ENCODE results near the gene ABCE1.
A peak's percentile ranks its signal among the peaks of the same experiment; 100 is the strongest.
"Not testable (repeated sequence)": the region's sequence is repeated elsewhere in the genome, so short reads cannot be mapped to it uniquely, and the experiment has no call there.

ABCE1 gene

GRCh38 chr4:145102619-145103018 is 4.5 kb downstream of the ABCE1 start:
- DNase-seq (ENCODE audit: low read depth), result no peak

DNA sequence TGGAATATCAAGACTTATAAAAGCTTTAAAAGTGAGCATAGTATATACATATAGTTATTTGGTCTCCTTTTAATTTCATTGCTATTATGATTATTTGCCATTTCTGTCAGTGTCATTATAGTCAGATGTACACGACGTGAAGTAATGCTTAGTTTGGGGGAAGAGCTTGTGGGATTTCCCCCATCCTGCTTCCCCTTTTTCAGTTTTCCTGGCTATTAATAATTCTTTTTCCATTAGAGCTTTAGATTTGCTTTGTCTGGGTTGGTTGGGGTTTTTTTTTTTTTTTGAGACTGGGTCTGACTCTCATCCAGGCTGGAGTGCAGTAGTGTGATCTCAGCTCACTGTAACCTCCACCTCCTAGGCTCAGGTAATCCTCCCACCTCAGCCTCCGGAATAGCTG is 5.4 kb downstream of the ABCE1 start:
- DNase-seq (ENCODE audit: low read depth), result no peak

DNA sequence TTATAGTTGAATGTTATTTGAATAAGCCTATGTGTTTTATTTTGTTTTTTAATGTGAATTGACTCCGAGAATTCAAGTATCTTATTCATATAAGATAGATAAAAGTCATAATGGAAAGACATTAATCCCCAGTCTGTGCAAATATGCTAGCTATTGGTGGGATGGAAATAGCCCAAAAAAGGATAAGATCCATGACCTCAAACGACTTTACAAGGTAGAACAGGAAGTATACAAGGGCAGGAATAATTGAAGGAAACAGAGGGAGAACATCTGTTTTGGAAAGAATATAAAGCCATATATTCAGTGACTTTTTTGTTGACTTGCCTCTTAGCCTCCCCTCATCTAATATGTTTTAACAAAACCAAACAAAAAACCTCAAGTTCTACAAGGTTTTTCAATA is 9.0 kb downstream of the ABCE1 start:
- no peak for DNase-seq (ENCODE audit: low read depth)

DNA sequence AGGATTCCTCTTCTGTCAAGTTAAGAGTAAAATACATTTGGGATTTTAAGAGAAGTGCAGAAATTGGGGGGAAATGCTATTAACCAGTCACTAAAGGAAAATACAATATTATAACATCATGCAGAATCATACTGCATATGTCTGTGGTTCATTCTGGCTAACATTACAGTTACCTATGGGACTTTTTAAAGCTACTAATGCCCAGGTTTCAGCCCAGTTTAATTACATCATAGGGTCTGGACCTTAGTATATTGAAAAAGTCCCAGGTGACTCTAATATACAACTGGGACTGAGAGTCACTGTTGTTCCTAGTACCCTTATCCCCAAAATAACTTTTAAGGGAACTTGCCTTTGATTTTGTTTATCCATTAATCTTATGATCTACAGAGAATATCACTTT is 10.0 kb downstream of the ABCE1 start:
- DNase-seq (ENCODE audit: low read depth), result no peak

DNA sequence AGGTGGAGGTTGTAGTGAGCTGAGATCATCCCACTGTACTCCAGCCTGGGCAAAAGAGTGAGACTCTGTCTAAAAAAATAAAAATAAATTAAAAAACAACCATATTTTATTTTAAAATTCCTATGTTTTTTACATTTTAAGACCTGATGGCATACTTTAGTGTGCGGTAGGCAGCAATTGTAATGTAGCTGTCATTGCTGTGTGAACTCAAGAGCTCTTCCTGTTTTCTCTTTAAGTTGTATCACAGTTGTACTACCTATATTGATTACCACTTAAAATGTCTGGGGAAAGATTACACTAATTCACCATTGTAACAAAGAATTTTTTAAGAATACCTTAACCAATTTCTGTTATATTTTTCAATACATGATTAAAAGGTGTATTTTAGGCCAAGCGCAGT is 27.3 kb downstream of the ABCE1 start:
- no peak for DNase-seq (ENCODE audit: low read depth)

DNA sequence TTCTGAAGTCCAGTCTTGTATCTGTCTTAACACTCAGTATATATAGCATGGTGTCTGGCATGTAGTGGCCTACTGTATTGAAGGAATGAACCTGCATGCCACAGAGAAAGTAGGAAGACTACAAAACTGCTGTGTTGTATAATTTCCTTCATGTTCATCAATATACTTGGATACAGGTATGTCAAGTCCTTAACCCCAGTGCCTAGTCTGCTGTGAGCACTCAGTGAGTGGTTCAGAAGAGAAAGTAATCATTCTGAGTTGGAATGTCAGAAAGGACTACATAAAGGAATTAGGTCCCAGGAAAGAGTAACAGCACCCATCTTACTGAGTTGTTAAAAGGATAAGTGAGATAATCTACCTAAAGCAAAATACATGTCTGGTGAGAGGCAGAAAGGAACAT is 32.0 kb downstream of the ABCE1 start:
- DNase-seq (ENCODE audit: low read depth), result no peak

GRCh38 chr4:145130788-145131399 is 32.8 kb downstream of the ABCE1 start:
- peak; percentile 95 for DNase-seq (ENCODE audit: low read depth)

- DNase-seq (ENCODE audit: low read depth), result no peak
Observed at GRCh38 chr4:145131848-145132247, 33.7 kb downstream of the ABCE1 start.

DNA sequence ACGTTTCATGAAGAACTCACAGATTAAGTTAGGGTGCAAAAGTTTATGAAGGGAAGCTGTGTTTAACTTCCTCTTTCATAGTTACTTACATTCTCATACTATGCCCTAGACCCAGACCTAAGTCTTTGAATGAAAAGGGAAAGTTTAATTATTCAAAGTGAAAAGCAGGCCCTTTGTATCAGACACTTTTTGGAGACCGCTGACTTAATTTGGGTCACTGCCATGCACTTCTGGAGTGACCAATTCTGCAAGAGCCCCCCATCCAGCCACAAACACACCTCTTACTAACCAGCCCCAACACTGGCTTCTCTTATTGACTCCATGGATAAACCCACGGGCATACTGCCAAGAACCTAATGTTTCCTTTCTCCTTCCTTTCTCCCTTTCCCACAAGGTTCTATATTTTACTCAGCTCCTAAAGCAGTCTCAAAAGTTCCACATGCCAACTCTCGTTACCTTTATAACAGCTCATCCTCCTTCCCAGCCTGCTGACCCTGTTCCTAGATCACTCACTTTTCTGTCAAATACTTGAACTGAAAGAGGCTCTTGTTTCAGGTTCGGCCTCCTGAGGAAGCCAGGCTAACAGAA is 34.5 kb downstream of the ABCE1 start:
- peak; percentile 16 for DNase-seq (ENCODE audit: low read depth)

GRCh38 chr4:145136219-145136618 is 38.1 kb downstream of the ABCE1 start:
- not testable (repeated sequence) for DNase-seq (ENCODE audit: low read depth)

- no peak for DNase-seq (ENCODE audit: low read depth)
Observed at GRCh38 chr4:145148980-145149379, 50.9 kb downstream of the ABCE1 start.

DNA sequence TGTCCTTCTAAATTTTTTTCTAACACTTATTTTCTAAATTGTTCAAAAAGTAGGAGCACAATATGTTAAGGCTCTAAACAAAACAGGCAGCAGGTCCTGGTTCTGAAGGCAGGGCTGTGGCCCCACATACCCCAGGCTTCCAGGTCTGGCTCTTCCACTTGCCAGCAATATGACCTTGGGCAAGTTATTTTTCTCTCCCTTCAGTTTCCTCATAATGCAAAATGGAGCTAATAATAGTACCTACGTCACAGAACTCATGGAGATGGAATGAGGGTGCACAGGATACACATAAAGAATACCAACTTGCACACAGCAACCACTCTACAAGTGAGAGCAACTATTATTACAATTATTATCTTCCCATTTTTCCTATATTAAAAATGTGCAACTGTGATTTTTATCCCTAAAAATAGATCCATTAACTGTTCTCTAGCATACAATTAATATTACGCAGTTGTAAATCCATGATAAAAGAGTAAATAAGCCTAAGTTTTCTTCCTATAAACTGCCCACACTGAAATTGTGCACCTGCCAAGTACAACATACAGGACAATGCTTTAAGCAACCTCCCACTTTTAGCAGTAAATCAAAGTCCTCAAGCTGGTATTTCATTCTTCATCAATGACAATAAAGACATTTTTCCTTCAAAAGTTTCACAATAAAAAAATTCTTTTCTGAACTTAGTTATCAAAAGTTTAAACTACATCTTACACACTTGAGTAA is 55.2 kb downstream of the ABCE1 start:
- DNase-seq (ENCODE audit: low read depth), result peak; percentile 38

DNA sequence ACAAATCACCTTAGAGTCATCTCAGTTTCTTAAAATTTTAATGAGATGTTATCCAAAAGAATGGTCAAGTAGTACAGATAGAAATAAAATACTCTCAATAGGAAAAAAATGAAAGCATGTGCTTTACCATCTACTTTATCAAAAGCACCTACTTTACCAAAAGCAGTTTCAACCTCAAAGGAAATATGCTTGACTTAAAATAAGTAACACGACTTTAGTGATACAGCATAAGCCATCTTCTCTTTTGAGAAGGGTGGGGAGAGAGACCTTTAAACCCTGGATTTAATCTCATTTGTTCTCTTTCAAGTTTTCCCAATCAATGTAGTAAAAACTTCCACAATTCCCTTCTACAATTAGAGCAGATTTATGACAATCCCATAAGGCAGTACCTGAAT is 55.8 kb downstream of the ABCE1 start:
- no peak for DNase-seq (ENCODE audit: low read depth)

DNA sequence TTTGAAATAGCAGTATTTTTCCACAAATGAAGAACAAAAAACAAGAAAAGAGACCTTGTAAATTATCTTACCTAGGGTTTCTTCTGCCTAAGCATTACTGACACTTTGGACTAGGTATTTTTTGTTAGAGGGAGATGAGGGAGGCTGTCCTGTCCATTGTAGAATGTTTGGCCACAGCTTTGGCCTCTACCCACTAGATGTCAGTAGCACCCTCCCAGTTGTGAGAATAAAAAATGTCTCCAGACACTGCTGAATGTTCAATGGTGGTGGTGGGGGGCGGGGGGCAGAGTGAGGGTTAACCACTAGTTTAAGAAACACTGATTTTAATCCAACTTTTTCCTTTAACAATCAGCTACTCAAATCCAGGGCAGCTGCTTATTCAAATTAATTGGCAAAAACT is 56.5 kb downstream of the ABCE1 start:
- peak; percentile 53 for DNase-seq (ENCODE audit: low read depth)

DNA sequence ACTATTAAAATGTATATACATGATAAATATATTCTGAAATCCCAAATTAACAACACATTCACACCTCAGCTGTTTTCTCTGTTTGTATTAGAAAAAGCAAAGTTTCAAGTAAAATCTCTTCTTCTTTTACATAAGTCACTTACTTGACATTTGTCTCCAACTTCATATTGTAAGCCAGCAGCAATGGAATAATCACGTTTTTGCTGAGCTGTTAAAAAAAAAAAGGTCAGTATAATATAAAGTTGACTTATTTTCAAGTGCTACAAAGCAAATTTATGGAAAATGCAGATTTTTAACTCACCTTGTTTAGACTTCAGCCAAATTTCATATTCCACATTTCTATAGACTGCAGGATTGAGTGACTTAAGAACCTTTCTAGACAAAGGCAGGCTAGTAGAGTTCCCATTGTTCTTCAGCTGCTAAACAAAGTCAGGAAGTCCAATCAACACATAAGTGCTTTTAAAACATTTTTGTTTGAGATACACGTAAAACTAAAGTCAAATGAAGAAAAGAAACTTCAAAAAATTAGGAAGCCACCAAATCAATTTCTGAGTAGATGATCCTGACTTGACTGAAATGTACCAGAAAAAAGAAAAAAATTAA is 57.3 kb downstream of the ABCE1 start:
- DNase-seq (ENCODE audit: low read depth), result no peak

GRCh38 chr4:145156986-145157385 is 58.9 kb downstream of the ABCE1 start:
- no peak for DNase-seq (ENCODE audit: low read depth)

GRCh38 chr4:145161549-145161948 is 63.4 kb downstream of the ABCE1 start:
- DNase-seq (ENCODE audit: low read depth), result no peak

DNA sequence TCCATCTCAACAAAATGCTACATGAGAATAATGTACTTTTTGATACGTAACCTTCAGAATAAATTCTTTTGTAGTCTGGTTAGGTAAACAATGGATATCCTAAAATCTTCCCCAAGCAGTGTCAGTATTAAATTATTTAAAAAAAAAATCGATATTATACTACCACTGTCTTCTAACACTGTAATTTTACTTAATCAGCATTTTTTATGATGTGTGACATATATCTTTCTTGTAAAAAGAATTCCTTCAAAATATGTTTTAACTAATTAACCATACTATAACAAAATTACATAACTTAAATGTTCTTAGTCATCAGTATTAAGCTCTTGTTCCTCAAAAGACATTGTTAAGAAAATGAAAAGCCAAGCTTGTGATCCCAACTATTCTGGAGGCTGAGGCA is 69.8 kb downstream of the ABCE1 start:
- DNase-seq (ENCODE audit: low read depth), result no peak

GRCh38 chr4:145168581-145169187 is 70.6 kb downstream of the ABCE1 start:
- no peak for DNase-seq (ENCODE audit: low read depth)

- no peak for DNase-seq (ENCODE audit: low read depth)
Observed at GRCh38 chr4:145170223-145170622, 72.1 kb downstream of the ABCE1 start.

DNA sequence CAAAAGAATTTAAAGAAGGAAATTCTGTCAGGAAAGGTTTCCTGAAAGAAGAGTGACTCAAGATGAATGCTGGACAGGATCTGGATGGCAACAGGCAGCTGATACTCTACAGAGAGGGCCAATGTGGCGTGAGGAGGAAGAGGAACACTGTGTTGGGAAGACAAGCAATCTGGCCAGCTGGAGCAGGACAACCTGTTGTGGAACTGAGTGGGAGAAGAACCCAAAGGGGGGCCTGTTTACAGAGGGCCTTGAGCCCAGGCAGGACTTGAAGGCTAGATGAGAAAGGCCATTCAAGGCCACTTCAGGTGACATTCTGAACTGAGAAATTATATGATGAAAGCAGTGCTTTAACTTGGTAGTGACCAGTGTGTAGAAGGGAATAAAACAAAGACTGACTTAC is 73.8 kb downstream of the ABCE1 start:
- DNase-seq (ENCODE audit: low read depth), result no peak

DNA sequence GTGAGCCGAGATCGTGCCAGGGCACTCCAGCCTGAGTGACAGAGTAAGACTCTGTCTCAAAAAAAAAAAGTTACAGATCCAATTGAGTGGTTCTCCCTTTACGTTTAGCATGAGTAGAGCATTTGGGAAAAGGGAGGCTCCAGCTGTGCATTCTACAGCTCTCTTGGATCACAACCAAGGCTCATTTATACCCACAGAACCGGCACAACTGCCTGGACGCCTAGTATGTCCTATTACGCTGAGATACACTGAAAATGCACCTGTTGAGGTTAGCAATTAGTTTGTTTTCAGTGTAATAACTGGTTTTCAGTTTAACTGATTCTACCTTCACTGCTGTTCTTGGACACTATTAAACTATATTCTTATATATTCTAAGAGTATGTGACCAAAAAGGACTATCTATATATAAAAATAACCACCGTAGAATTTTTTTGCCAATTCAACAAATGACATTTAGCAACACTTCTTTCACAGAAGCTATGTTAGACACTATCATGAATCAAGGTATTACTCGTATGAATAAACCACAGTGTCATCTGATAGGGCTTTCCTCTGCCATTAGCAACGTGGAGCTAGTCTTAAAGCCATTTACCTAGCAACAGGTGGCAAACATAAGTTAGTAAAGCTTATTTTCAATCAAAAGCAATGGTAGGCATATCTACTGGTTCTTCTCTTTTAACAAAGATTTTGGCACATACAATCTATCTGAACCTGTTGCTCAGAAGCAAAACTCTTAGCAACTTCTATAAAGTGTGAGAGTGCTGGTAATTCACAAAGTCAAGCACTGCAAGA is 78.7 kb downstream of the ABCE1 start:
- DNase-seq (ENCODE audit: low read depth), result no peak
